Caco-2 (cell line): ENCODE measurements around the gene PCDH15. TPM values are rescaled to one million over a fixed set of nuclear protein-coding genes. Genes with fewer than 3 reads are reported as not detected.

ENCODE experiments used
- BruUV-seq: library from RNA; stranded (reverse); fragments of 400-500 nt; replicated peaks from 2 replicates; lab custom pipeline; 2021; lab: Mats Ljungman, UMichigan
- CTCF ChIA-PET: fragments of 300-600 bp; sonication (Branson Sonifier 250); formaldehyde crosslinking; loops from one replicate; lab custom pipeline; 2022; ENCODE audit warnings: antibody characterized with exemption; lab: Charles Lee
- POLR2A ChIA-PET: fragments of 300-600 bp; sonication (Branson Sonifier 250); formaldehyde crosslinking; loops from one replicate; lab custom pipeline; 2022; ENCODE audit warnings: antibody characterized with exemption; lab: Charles Lee
- DNase-seq, 2 experiments: peaks; one replicate each; pipeline versions ENCODE4 v3.0.0 to v3.0.0-alpha.2; 2020 to 2022
- H3K27me3 ChIP-seq: replicated peaks from 2 replicates; pipeline ENCODE4 v1.6.0; 2011; ENCODE audit warnings: low read length; ENCODE audit not compliant: control insufficient read depth, insufficient read depth
- H3K36me3 ChIP-seq: 2 replicates; pipeline ENCODE4 v1.5.1; 2011; ENCODE audit warnings: low read length; ENCODE audit not compliant: control insufficient read depth, insufficient read depth
- H3K4me1 ChIP-seq: fragments of 250-450 bp; sonication (Bioruptor Pico); 2 replicates; pipeline ENCODE4 v1.5.1; 2020; ENCODE audit warnings: mild to moderate bottlenecking
- H3K4me3 ChIP-seq: 2 replicates; pipeline ENCODE4 v1.5.1; 2011; ENCODE audit warnings: low read depth, mild to moderate bottlenecking, control low read depth, low read length
- H3K9me3 ChIP-seq: fragments of 250-450 bp; sonication (Bioruptor Pico); 2 replicates; pipeline ENCODE4 v1.5.1; 2020; ENCODE audit warnings: mild to moderate bottlenecking, moderate library complexity
- H3K27ac Mint-ChIP-seq: one replicate; pipeline ENCODE4 v1.8.0; 2022; ENCODE audit warnings: mixed read lengths; ENCODE audit not compliant: unreplicated experiment
- H3K27me3 Mint-ChIP-seq: one replicate; pipeline ENCODE4 v1.8.0; 2022; ENCODE audit warnings: mixed read lengths; ENCODE audit not compliant: insufficient read depth, unreplicated experiment
- H3K36me3 Mint-ChIP-seq: one replicate; pipeline ENCODE4 v1.8.0; 2022; ENCODE audit warnings: mild to moderate bottlenecking, mixed read lengths; ENCODE audit not compliant: insufficient read depth, unreplicated experiment
- H3K4me1 Mint-ChIP-seq: one replicate; pipeline ENCODE4 v1.8.0; 2022; ENCODE audit warnings: low read depth, mixed read lengths; ENCODE audit not compliant: unreplicated experiment
- H3K4me3 Mint-ChIP-seq: one replicate; pipeline ENCODE4 v1.8.0; 2022; ENCODE audit warnings: mild to moderate bottlenecking, moderate library complexity, mixed read lengths; ENCODE audit not compliant: unreplicated experiment
- H3K9me3 Mint-ChIP-seq: one replicate; pipeline ENCODE4 v1.8.0; 2022; ENCODE audit warnings: mixed read lengths; ENCODE audit not compliant: unreplicated experiment
- CTCF ChIP-seq, 2 experiments: fragments of 200-600 bp in 1 of 2; IDR thresholded peaks; 1 replicate in 1 of 2; 2 replicates in 1 of 2; pipeline versions ENCODE4 v1.5.1 to v1.8.0; 2011 to 2022; ENCODE audit warnings: antibody characterized with exemption in 1 of 2, control low read depth in 1 of 2, inconsistent platforms in 1 of 2, low read depth in 1 of 2, low read length in 1 of 2, mild to moderate bottlenecking in 1 of 2, moderate library complexity in 1 of 2; ENCODE audit not compliant: insufficient read depth in 1 of 2, severe bottlenecking in 1 of 2, unreplicated experiment in 1 of 2
- intact Hi-C: fragments of 100-400 bp; cut with micrococcal nuclease; formaldehyde crosslinking; loops from one replicate; pipeline ENCODE4 v1.10.0; 2022; ENCODE audit not compliant: unreplicated experiment
- total RNA-seq: library from RNA; stranded (reverse); gene quantifications from 2 replicates; pipeline ENCODE4 v1.2.3, GENCODE V29; 2022

Gene PCDH15
- total RNA-seq, 1 experiment from 2014 or later = 0.02 TPM

- Histone ChIP-seq H3K27me3 (no peaks in the 10 kb centered on the region), H3K4me1 (no peaks in the 10 kb centered on the region), H3K36me3 (no peaks in the 10 kb centered on the region), H3K9me3 (no peaks in the 10 kb centered on the region), H3K4me3 (no peak overlapping the region)
- intact Hi-C loops = no loop called here
- ChIA-PET POLR2A (no interaction called here), CTCF (no interaction called here)
- no peak for TF ChIP-seq CTCF (IDR thresholded peaks at IDR 0.05; ENCODE audit: insufficient read depth in 1 of 2, low read depth in 1 of 2, low read length in 1 of 2, severe bottlenecking in 1 of 2, unreplicated experiment in 1 of 2)
- H3K36me3 Mint-ChIP-seq = no peaks in the 10 kb centered on the region
- no peak overlapping the region for H3K27ac Mint-ChIP-seq
- peaks cover 2% of the 10 kb centered on the region for H3K27me3 Mint-ChIP-seq
- H3K4me3 Mint-ChIP-seq = no peak overlapping the region
- no peaks in the 10 kb centered on the region for H3K9me3 Mint-ChIP-seq
- no peaks in the 10 kb centered on the region for H3K4me1 Mint-ChIP-seq
- BruUV-seq = no TSS peak
- no peak for DNase-seq
These were observed 28.4 kb downstream of the PCDH15 start for GRCh38 chr10:54772468-54773122.

GRCh38 chr10:54769051-54769450 lies 32.0 kb downstream of the PCDH15 start:
- no peak for TF ChIP-seq CTCF (IDR thresholded peaks at IDR 0.05; ENCODE audit: insufficient read depth in 1 of 2, low read depth in 1 of 2, low read length in 1 of 2, severe bottlenecking in 1 of 2, unreplicated experiment in 1 of 2)
- ChIA-PET CTCF (no interaction called here), POLR2A (no interaction called here)
- intact Hi-C loops = no loop called here
- Mint-ChIP-seq H3K27ac (no peak overlapping the region), H3K4me1 (no peaks in the 10 kb centered on the region), H3K9me3 (no peaks in the 10 kb centered on the region), H3K27me3 (peaks cover 2% of the 10 kb centered on the region), H3K36me3 (no peaks in the 10 kb centered on the region), H3K4me3 (no peak overlapping the region)
- Histone ChIP-seq H3K4me1 (no peaks in the 10 kb centered on the region), H3K4me3 (no peak overlapping the region), H3K36me3 (no peaks in the 10 kb centered on the region), H3K9me3 (no peaks in the 10 kb centered on the region), H3K27me3 (no peaks in the 10 kb centered on the region)
- no TSS peak for BruUV-seq
- no peak for DNase-seq

- no peak for TF ChIP-seq CTCF (IDR thresholded peaks at IDR 0.05; ENCODE audit: insufficient read depth in 1 of 2, low read depth in 1 of 2, low read length in 1 of 2, severe bottlenecking in 1 of 2, unreplicated experiment in 1 of 2)
- Mint-ChIP-seq H3K4me3 (no peak overlapping the region), H3K4me1 (peaks cover 7% of the 10 kb centered on the region), H3K36me3 (no peaks in the 10 kb centered on the region), H3K27ac (no peak overlapping the region), H3K27me3 (no peaks in the 10 kb centered on the region), H3K9me3 (peaks cover 11% of the 10 kb centered on the region)
- H3K4me1 ChIP-seq = no peaks in the 10 kb centered on the region; the same call in 1 of the 2 replicates
- BruUV-seq = no TSS peak
- ChIA-PET POLR2A (no interaction called here), CTCF (no interaction called here)
- peak; percentile 11 to 32 for DNase-seq
- intact Hi-C loops = no loop called here
- H3K27me3 ChIP-seq = no peaks in the 10 kb centered on the region
- H3K9me3 ChIP-seq = no peaks in the 10 kb centered on the region
- no peaks in the 10 kb centered on the region for H3K36me3 ChIP-seq
- no peak overlapping the region for H3K4me3 ChIP-seq
These were observed 42.2 kb downstream of the PCDH15 start for GRCh38 chr10:54758791-54759190.
